ENCODE measurements around the gene HADHB.

HADHB gene

DNA sequence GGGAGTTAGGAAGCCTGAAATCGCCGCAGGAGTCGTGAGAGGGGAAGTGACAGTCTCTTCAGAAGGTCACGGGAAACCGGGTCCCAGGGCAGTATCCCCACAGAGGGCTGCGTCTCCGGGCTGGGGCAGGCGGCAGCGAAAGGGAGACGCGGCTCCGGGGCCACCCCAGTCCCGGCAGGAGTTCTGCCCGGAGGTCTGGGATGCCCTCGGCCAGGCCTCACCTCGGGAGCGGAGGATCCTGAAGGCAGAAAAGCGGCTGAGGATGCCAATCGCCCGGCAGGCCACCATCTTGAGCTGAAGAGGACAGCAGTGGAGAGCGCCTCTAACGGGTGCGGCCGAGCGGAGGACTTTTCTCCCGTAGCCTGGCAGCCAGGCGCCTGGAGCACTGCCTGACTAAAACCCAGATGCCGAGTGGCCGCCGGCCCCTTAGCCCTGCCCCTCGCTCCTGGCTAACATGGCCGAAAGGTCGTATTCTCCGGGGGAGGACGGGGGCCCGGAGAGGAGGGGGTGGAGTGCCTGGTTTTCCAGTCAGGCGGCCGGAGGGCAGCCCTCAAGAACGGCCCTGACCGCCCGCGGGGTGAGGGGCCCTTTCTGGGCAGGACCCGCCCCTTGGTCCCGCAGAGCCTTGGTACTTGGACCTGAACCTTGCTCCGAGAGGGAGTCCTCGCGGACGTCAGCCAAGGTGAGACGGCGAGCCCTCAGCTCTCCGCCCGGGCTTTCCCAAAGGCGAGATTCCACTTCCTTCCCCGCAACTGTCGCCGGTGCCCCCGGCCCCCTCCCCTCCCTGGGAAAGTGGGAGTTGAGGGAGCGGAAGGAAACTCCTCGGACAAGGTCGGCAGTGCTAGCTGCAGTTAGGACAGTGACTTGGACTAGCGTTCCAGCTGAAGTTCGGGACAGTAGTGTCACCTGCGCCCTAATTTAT is at the start of gene HADHB, which contains the start of gene HADHA:
Gene HADHB (plus strand): TSS at position 631 of the 922 bp plus-strand sequence. CDS start 9,316 bp downstream, outside the sequence.
Gene HADHA (minus strand): TSS at position 324 of the 922 bp plus-strand sequence. CDS start 36 bp downstream, at position 288.
- TF ChIP-seq, protein P1, sequence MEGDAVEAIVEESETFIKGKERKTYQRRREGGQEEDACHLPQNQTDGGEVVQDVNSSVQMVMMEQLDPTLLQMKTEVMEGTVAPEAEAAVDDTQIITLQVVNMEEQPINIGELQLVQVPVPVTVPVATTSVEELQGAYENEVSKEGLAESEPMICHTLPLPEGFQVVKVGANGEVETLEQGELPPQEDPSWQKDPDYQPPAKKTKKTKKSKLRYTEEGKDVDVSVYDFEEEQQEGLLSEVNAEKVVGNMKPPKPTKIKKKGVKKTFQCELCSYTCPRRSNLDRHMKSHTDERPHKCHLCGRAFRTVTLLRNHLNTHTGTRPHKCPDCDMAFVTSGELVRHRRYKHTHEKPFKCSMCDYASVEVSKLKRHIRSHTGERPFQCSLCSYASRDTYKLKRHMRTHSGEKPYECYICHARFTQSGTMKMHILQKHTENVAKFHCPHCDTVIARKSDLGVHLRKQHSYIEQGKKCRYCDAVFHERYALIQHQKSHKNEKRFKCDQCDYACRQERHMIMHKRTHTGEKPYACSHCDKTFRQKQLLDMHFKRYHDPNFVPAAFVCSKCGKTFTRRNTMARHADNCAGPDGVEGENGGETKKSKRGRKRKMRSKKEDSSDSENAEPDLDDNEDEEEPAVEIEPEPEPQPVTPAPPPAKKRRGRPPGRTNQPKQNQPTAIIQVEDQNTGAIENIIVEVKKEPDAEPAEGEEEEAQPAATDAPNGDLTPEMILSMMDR (IDR thresholded peaks at IDR 0.05; ENCODE audit: low read depth, low read length, missing control alignments) = peak; percentile 52
- in situ Hi-C loops (cut with HindIII; ENCODE audit: low pct_ligation_motif_present, low sequenced_read_pairs) = no loop called here

DNA sequence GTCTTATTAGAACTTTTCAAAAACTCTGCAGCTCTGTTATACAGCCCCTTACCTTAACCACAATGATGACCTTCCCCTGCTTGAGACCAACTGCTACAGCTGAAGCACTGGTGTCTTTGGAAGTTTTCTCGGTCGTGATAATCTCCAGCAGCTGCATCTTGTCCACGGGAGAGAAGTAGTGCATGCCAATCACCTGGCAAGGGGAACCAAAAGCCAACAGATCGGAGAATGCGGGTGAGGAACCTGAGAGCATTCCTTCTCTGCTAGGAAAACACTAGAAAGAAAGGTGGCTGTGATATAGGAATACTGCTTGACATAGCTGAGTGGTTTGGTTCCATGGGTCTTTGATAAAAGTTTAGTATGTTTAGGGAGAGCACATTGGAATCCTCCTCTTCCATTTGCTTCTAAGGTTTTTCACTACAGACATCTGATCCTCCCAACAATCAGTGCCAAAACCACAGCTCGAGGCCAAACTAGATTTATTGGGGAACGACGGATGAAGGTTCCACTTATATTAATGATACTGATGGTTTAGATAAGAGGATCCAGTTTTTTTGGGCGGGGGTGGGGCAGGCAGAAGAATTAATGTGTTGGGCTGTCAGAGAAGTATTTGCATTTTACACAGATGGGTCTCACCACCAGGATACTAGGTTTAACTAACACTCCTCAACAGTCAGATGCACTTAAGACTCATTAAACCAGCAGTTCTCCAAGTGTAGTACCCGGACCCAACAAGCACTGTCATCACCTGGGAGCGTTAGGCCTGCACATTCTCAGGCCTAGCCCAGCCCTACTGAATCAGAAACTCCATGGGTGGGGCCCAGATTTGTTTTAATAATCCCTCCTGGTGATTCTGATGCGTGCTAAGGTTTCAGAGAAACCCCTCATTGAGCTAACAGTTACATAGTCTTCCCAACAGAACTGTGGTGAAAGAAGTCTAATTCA is 49.4 kb upstream of the HADHB start:
- Histone ChIP-seq H3K27me3 (replicated peaks) (no peaks in the 10 kb centered on the region), H3K27ac (no peak overlapping the region), H3K4me3 (ENCODE audit: low read depth, low read length) (no peak overlapping the region), H3K36me3 (replicated peaks) (peaks cover 63% of the 10 kb centered on the region)
- no peak for DNase-seq
- in situ Hi-C loops (cut with HindIII; ENCODE audit: low pct_ligation_motif_present, low sequenced_read_pairs) = no loop called here
- TF ChIP-seq, protein P1 (IDR thresholded peaks at IDR 0.05; ENCODE audit: low read depth, low read length, missing control alignments) = no peak

More for the DNA sequence above, at the start of gene HADHB, which contains the start of gene HADHA:
- peak within 1 kb of the TSS; percentile 98 for H3K4me3 ChIP-seq (ENCODE audit: low read depth, low read length)
- peak within 1 kb of the TSS; percentile 99 for H3K27ac ChIP-seq
- no peaks in the 10 kb centered on the region for H3K27me3 ChIP-seq (replicated peaks)
- DNase-seq = peak; percentile 81
- H3K36me3 ChIP-seq (replicated peaks) = no peaks in the 10 kb centered on the region

DNA sequence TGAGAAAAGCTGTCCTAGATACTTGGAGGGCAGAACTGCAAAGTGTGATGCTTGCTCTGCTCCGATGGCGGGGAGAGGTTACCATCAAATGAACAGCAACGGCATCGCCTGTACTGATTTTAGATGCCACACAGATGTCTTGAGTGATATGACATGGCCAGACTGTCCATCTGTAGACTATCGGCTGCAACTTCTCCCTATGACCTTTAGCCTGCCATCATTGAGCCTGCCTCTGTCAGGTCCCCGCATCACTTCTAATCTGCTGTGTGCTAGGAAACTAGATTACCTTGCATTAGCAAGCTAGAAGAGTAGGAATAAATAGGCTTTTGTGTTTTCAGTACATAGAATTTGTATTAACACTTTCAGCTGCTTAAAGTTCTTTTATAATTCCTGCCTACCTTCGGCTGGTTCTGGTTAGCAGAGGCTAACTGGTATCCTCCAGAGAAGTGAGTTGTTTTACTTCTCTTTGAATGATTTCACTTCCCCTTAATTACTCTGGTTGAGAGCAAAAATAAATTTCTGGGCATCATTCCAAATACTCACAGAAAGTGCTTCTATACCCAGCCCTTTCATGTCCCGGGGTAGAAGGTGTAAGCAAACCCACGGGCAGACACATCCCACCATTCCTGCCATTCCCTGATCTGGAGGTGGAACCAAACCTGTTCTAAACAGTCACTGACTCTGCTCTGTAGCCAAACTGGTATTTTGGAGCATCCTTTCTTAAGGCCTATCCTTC is 47.9 kb upstream of the HADHB start:
- DNase-seq = no peak
- in situ Hi-C loops (cut with HindIII; ENCODE audit: low pct_ligation_motif_present, low sequenced_read_pairs) = no loop called here
- Histone ChIP-seq H3K27ac (no peak overlapping the region), H3K27me3 (replicated peaks) (no peaks in the 10 kb centered on the region), H3K36me3 (replicated peaks) (peaks cover 67% of the 10 kb centered on the region), H3K4me3 (ENCODE audit: low read depth, low read length) (no peak overlapping the region)
- TF ChIP-seq, protein P1 (IDR thresholded peaks at IDR 0.05; ENCODE audit: low read depth, low read length, missing control alignments) = no peak

DNA sequence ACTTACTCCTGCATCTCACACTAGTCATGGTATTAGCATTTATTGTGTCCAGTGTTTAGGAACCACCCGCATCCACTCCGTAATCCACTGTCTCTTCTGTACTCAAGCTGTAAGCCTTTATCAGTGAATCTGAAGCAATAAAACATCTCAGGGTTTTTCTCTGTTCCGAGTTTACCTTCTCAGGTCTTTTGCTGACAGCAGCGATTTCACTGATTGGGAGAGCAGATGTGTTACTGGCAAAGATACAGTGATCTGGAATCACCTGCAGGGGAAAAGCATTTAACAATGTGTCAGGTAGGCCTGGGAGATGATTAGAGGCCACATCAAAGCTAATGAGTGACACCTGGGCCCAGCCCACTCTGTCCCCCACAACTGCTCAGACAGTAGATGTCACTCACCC is 47.2 kb upstream of the HADHB start:
- DNase-seq = no peak
- Histone ChIP-seq H3K27me3 (replicated peaks) (no peaks in the 10 kb centered on the region), H3K36me3 (replicated peaks) (peaks cover 70% of the 10 kb centered on the region), H3K27ac (no peak overlapping the region), H3K4me3 (ENCODE audit: low read depth, low read length) (no peak overlapping the region)
- TF ChIP-seq, protein P1 (IDR thresholded peaks at IDR 0.05; ENCODE audit: low read depth, low read length, missing control alignments) = no peak
- in situ Hi-C loops (cut with HindIII; ENCODE audit: low pct_ligation_motif_present, low sequenced_read_pairs) = no loop called here

DNA sequence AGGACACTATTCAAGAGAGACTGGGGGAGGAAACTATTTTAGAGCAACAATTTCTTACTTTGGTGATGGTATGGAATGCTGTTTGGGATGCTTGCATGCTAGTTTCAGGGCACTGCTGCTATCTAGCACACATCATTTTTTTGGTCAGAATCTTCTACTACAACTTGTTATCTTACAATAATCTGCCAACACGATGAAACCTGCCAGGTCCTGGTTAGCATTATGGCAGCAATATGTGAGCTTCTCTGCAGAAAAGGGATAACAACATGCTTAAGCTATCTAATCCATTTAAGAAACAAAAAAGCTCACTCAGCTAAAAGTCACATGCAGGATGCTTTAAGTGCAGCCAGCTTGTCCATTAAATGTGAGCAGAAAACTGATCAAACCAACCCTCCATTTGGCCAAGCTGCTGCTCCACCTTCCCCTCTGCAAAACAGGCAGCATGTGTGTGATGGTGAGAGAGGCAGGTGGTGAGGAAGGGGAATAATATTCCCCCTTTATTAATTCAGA is 41.7 kb upstream of the HADHB start:
- Histone ChIP-seq H3K27ac (no peak overlapping the region), H3K27me3 (replicated peaks) (no peaks in the 10 kb centered on the region), H3K36me3 (replicated peaks) (peaks cover 44% of the 10 kb centered on the region), H3K4me3 (ENCODE audit: low read depth, low read length) (no peak overlapping the region)
- TF ChIP-seq, protein P1 (IDR thresholded peaks at IDR 0.05; ENCODE audit: low read depth, low read length, missing control alignments) = no peak
- in situ Hi-C loops (cut with HindIII; ENCODE audit: low pct_ligation_motif_present, low sequenced_read_pairs) = no loop called here
- DNase-seq = no peak

Measured in brain microvascular endothelial cell (primary cell).